ENCODE results near the gene TAB2.

GRCh38 chr6:149314325-149314905 is 3.1 kb upstream of the TAB2 start:
- TF ChIP-seq POLR2A (IDR thresholded peaks at IDR 0.05) = no peak
- TF ChIP-seq, protein P1, sequence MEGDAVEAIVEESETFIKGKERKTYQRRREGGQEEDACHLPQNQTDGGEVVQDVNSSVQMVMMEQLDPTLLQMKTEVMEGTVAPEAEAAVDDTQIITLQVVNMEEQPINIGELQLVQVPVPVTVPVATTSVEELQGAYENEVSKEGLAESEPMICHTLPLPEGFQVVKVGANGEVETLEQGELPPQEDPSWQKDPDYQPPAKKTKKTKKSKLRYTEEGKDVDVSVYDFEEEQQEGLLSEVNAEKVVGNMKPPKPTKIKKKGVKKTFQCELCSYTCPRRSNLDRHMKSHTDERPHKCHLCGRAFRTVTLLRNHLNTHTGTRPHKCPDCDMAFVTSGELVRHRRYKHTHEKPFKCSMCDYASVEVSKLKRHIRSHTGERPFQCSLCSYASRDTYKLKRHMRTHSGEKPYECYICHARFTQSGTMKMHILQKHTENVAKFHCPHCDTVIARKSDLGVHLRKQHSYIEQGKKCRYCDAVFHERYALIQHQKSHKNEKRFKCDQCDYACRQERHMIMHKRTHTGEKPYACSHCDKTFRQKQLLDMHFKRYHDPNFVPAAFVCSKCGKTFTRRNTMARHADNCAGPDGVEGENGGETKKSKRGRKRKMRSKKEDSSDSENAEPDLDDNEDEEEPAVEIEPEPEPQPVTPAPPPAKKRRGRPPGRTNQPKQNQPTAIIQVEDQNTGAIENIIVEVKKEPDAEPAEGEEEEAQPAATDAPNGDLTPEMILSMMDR (IDR thresholded peaks at IDR 0.05) = no peak
